Measurements from ENCODE around the gene GLRX.

DNA sequence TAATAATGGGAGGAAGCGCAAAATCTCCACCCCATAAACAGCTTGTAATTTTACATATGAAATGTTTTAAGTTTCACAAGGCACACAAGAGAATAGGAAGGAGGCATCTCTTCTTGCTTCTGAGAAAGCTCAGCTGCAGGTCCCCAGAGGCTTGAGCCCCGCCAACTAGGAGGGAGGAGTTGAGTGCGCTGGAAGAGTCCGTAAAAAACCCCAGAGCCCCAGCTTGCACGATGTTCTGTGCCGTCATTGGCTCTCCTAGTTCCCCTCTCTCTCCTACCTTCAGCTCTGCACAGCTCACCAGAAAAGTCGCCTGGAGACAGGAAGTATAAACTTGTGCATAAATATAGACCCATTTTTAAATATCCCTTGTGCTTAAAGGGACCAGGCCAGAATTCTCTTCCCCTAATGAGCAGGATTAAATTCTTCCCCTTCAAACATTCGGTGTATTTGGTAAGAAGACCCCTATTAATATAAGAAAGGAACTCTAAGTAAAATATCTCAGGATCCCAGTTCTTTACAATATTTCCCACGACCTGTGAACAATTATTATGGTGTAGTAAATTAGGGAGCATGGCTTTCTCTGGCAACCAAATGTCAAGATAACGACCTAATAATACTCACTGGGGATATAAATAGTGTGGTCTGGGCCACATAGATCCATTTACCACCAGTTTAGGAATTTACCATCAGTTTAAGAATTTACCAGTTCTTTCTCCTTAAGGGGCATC, 13.7 kb downstream of the GLRX start:
- TF ChIP-seq, protein P1, sequence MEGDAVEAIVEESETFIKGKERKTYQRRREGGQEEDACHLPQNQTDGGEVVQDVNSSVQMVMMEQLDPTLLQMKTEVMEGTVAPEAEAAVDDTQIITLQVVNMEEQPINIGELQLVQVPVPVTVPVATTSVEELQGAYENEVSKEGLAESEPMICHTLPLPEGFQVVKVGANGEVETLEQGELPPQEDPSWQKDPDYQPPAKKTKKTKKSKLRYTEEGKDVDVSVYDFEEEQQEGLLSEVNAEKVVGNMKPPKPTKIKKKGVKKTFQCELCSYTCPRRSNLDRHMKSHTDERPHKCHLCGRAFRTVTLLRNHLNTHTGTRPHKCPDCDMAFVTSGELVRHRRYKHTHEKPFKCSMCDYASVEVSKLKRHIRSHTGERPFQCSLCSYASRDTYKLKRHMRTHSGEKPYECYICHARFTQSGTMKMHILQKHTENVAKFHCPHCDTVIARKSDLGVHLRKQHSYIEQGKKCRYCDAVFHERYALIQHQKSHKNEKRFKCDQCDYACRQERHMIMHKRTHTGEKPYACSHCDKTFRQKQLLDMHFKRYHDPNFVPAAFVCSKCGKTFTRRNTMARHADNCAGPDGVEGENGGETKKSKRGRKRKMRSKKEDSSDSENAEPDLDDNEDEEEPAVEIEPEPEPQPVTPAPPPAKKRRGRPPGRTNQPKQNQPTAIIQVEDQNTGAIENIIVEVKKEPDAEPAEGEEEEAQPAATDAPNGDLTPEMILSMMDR (IDR thresholded peaks at IDR 0.05; ENCODE audit: insufficient read depth, low read length, poor library complexity, severe bottlenecking) = no peak
- no peak for TF ChIP-seq EZH2phosphoT487 (conservative IDR thresholded peaks at IDR 0.05; ENCODE audit: low read length)
